Measurements from ENCODE around the gene VWF. TPM values are rescaled to one million over a fixed set of nuclear protein-coding genes. Genes with fewer than 3 reads are reported as not detected.
"Not testable (repeated sequence)": the region's sequence is repeated elsewhere in the genome, so short reads cannot be mapped to it uniquely, and the experiment has no call there.

VWF gene
- total and polyA plus RNA-seq, 2 of the 13 experiments (the other 11 are each of a cell fraction or from before 2014, with no cell fraction given) = 0.20 to 0.25 TPM

GRCh38 chr12:6104027-6104426, 20.4 kb downstream of the VWF start:
- Histone ChIP-seq H3K27ac (ENCODE audit: extremely low read length, insufficient read depth, low read length) (no peak overlapping the region), H3K4me3 (replicated peaks in 1 of 3; ENCODE audit: insufficient read depth in 1 of 3, low read depth in 2 of 3, low read length in 3 of 3) (no peak overlapping the region), H3K36me3 (replicated peaks in 1 of 2; ENCODE audit: control insufficient read depth in 1 of 2, insufficient read depth in 2 of 2, low read length in 2 of 2) (no peaks in the 10 kb centered on the region), H3K4me2 (ENCODE audit: low read depth, low read length) (no peak overlapping the region), H2AFZ (ENCODE audit: low read length) (no peak overlapping the region), H4K20me1 (ENCODE audit: insufficient read depth, low read length) (no peaks in the 10 kb centered on the region), H3K9me3 (ENCODE audit: low read length) (no peaks in the 10 kb centered on the region), H3K27me3 (ENCODE audit: control insufficient read depth in 1 of 2, insufficient read depth in 2 of 2, low read length in 2 of 2) (no peaks in the 10 kb centered on the region; a peak in 1 of 5 replicates), H3K4me1 (ENCODE audit: insufficient read depth, low read length) (no peaks in the 10 kb centered on the region), H3K79me2 (ENCODE audit: insufficient read depth, low read length) (no peaks in the 10 kb centered on the region), H3K9ac (ENCODE audit: insufficient read depth, low read depth, low read length) (no peak overlapping the region)
- ATAC-seq = no peak
- ChIA-PET CTCF (ENCODE audit: low intra/inter-chr PET ratio, low total read pairs) (no interaction called here), POLR2A (no interaction called here)
- DNase-seq (ENCODE audit: low spot score) = no peak
- intact Hi-C loops (cut with micrococcal nuclease; ENCODE audit: unreplicated experiment) (no loop called here), in situ Hi-C loops (cut with HindIII; ENCODE audit: extremely low pct_ligation_motif_present, low pct_unique_long_range_greater_than_20kb) (no loop called here)
- no peak for FAIRE-seq
- BruUV-seq (replicated peaks) = no TSS peak
- no peak for TF ChIP-seq NFE2L1 (CRISPR knock-in tag; IDR thresholded peaks at IDR 0.05; ENCODE audit: borderline replicate concordance)
- TF ChIP-seq ZNF414 (CRISPR knock-in tag; IDR thresholded peaks at IDR 0.05) = no peak
- no peak for TF ChIP-seq ZNF34 (CRISPR knock-in tag; IDR thresholded peaks at IDR 0.05; ENCODE audit: borderline replicate concordance)
- TF ChIP-seq POLR2A (IDR thresholded peaks at IDR 0.05; ENCODE audit: insufficient read depth in 1 of 2, low read depth in 2 of 2, low read length in 2 of 2) = no peak
- no peak for TF ChIP-seq STAG1 (CRISPR knock-in tag; IDR thresholded peaks at IDR 0.05)
- no peak for TF ChIP-seq CBX1 (IDR thresholded peaks at IDR 0.05; ENCODE audit: low read depth)
- TF ChIP-seq ZNF639 (CRISPR knock-in tag; conservative IDR thresholded peaks at IDR 0.05) = no peak
- TF ChIP-seq ETV5 (CRISPR knock-in tag; IDR thresholded peaks at IDR 0.05; ENCODE audit: borderline replicate concordance) = no peak
- TF ChIP-seq MAFG (CRISPR knock-in tag; IDR thresholded peaks at IDR 0.05) = no peak
- no peak for TF ChIP-seq ZNF512B (CRISPR knock-in tag; IDR thresholded peaks at IDR 0.05; ENCODE audit: borderline replicate concordance)
- TF ChIP-seq ZBTB33 (CRISPR knock-in tag; IDR thresholded peaks at IDR 0.05) = no peak
- WGBS (ENCODE audit: low lambda C conversion rate) = 58% methylated on average over 3 of the region's 3 CpGs

- H3K36me3 ChIP-seq (replicated peaks in 1 of 2; ENCODE audit: control insufficient read depth in 1 of 2, insufficient read depth in 2 of 2, low read length in 2 of 2); ATAC-seq; POLR2A ChIA-PET; H2AFZ ChIP-seq (ENCODE audit: low read length); H3K79me2 ChIP-seq (ENCODE audit: insufficient read depth, low read length); H4K20me1 ChIP-seq (ENCODE audit: insufficient read depth, low read length); H3K9me3 ChIP-seq (ENCODE audit: low read length); BruUV-seq (replicated peaks); in situ Hi-C loops (cut with HindIII; ENCODE audit: extremely low pct_ligation_motif_present, low pct_unique_long_range_greater_than_20kb); H3K27ac ChIP-seq (ENCODE audit: extremely low read length, insufficient read depth, low read length); H3K27me3 ChIP-seq (ENCODE audit: control insufficient read depth in 1 of 2, insufficient read depth in 2 of 2, low read length in 2 of 2); H3K4me1 ChIP-seq (ENCODE audit: insufficient read depth, low read length); intact Hi-C loops (cut with micrococcal nuclease; ENCODE audit: unreplicated experiment); H3K4me3 ChIP-seq (replicated peaks in 1 of 3; ENCODE audit: insufficient read depth in 1 of 3, low read depth in 2 of 3, low read length in 3 of 3); DNase-seq (ENCODE audit: low spot score); H3K9ac ChIP-seq (ENCODE audit: insufficient read depth, low read depth, low read length); H3K4me2 ChIP-seq (ENCODE audit: low read depth, low read length); CTCF ChIA-PET (ENCODE audit: low intra/inter-chr PET ratio, low total read pairs); FAIRE-seq: not testable (repeated sequence)
- WGBS (ENCODE audit: low lambda C conversion rate) = 39% methylated on average over 5 of the region's 5 CpGs
Observed at GRCh38 chr12:6102021-6102420, 22.4 kb downstream of the VWF start.

Measured in HepG2 (cell line).